WTC11 (cell line): ENCODE measurements around the gene PTPRN2. TPM values are rescaled to one million over a fixed set of nuclear protein-coding genes. Genes with fewer than 3 reads are reported as not detected.

ENCODE experiments used
- ATAC-seq: fragments of 200-7000 bp; cut with Tn5 transposase; 2 replicates; pipeline ENCODE4 v1.10.0; 2021; ENCODE audit warnings: mild to moderate bottlenecking, moderate library complexity
- CTCF ChIA-PET: fragments of 300-600 bp; sonication (Branson Sonifier 250); formaldehyde crosslinking; loops from one replicate; lab custom pipeline; 2021; ENCODE audit warnings: antibody characterized with exemption; lab: Charles Lee
- POLR2A ChIA-PET: fragments of 350-600 bp; sonication (Branson Sonifier 250); formaldehyde crosslinking; loops from one replicate; lab custom pipeline; 2021; ENCODE audit warnings: antibody characterized with exemption; lab: Charles Lee
- DNase-seq: peaks from one replicate; pipeline ENCODE4 v3.0.0; 2021; ENCODE audit warnings: low spot score
- H3K27ac Mint-ChIP-seq: 2 replicates; pipeline ENCODE4 v1.8.0; 2021; ENCODE audit warnings: mixed read lengths
- H3K27me3 Mint-ChIP-seq: 2 replicates; pipeline ENCODE4 v1.8.0; 2021; ENCODE audit warnings: low read depth, mild to moderate bottlenecking, moderate library complexity, mixed read lengths
- H3K36me3 Mint-ChIP-seq: 2 replicates; pipeline ENCODE4 v1.8.0; 2021; ENCODE audit warnings: mixed read lengths
- H3K4me1 Mint-ChIP-seq: 2 replicates; pipeline ENCODE4 v1.8.0; 2022; ENCODE audit warnings: mixed read lengths
- H3K4me3 Mint-ChIP-seq: 2 replicates; pipeline ENCODE4 v1.8.0; 2021; ENCODE audit warnings: mild to moderate bottlenecking, moderate library complexity, mixed read lengths
- H3K9me3 Mint-ChIP-seq: 2 replicates; pipeline ENCODE4 v1.8.0; 2021; ENCODE audit warnings: mixed read lengths
- AR ChIP-seq: fragments of 250-450 bp; sonication (Bioruptor Pico); IDR thresholded peaks from 2 replicates; pipeline ENCODE4 v1.9.0; 2021; ENCODE audit warnings: mild to moderate bottlenecking
- ARID4B ChIP-seq: sonication (generic); formaldehyde crosslinking; IDR thresholded peaks from 2 replicates; pipeline ENCODE4 v1.8.0; 2023; ENCODE audit warnings: missing genetic modification reagents, mild to moderate bottlenecking, borderline replicate concordance
- FOXK1 ChIP-seq: sonication (generic); formaldehyde crosslinking; IDR thresholded peaks from 2 replicates; pipeline ENCODE4 v1.8.0; 2022; ENCODE audit warnings: mild to moderate bottlenecking, moderate library complexity, missing genetic modification reagents
- FOXP1 ChIP-seq: sonication (generic); formaldehyde crosslinking; IDR thresholded peaks from 2 replicates; pipeline ENCODE4 v1.8.0; 2022; ENCODE audit warnings: missing genetic modification reagents, mild to moderate bottlenecking, moderate library complexity, borderline replicate concordance
- JAZF1 ChIP-seq: fragments of 250-450 bp; sonication (Bioruptor Pico); IDR thresholded peaks from 2 replicates; pipeline ENCODE4 v1.9.0; 2021; ENCODE audit warnings: moderate library complexity, mild to moderate bottlenecking, inconsistent platforms
- STAT6 ChIP-seq: sonication (generic); formaldehyde crosslinking; conservative IDR thresholded peaks from 2 replicates; pipeline ENCODE4 v1.8.1; 2023; ENCODE audit warnings: mild to moderate bottlenecking, low read depth, missing genetic modification reagents, moderate library complexity
- ZNF425 ChIP-seq: fragments of 250-450 bp; sonication (Bioruptor Pico); conservative IDR thresholded peaks from 2 replicates; pipeline ENCODE4 v1.9.0; 2021; ENCODE audit warnings: mild to moderate bottlenecking
- ZNF532 ChIP-seq: fragments of 250-450 bp; sonication (Bioruptor Pico); IDR thresholded peaks from 2 replicates; pipeline ENCODE4 v1.9.0; 2021; ENCODE audit warnings: mild to moderate bottlenecking, borderline replicate concordance
- total RNA-seq: library from RNA; stranded (reverse); gene quantifications from 3 replicates; pipeline ENCODE4 v1.2.3, GENCODE V29; 2021

PTPRN2 gene
- total RNA-seq, 1 experiment from 2014 or later, result 4.7 TPM

GRCh38 chr7:157722137-157723060, 865.2 kb downstream of the PTPRN2 start (continued):
- TF ChIP-seq JAZF1 (CRISPR knock-in tag) (no peak), ARID4B (no peak), AR (no peak), ZNF425 (no peak), ZNF532 (CRISPR knock-in tag) (no peak)
- TF ChIP-seq, all 79 proteins: peak for 0

GRCh38 chr7:157721468-157722136, 866.0 kb downstream of the PTPRN2 start:
- Mint-ChIP-seq H3K36me3 (peaks cover 19% of the 10 kb centered on the region), H3K4me1 (no peaks in the 10 kb centered on the region), H3K27me3 (peaks cover 8% of the 10 kb centered on the region; the same call in 1 of the 2 replicates), H3K4me3 (no peak overlapping the region), H3K9me3 (peaks cover 22% of the 10 kb centered on the region), H3K27ac (no peak overlapping the region)
- ATAC-seq, result no peak
- DNase-seq, result no peak
- no peak for TF ChIP-seq FOXK1
- no peak for TF ChIP-seq FOXP1
- TF ChIP-seq STAT6, result no peak
- TF ChIP-seq JAZF1 (CRISPR knock-in tag), result no peak
- ChIA-PET CTCF (no interaction called here), POLR2A (interaction anchor here (0.6 kb wide), 1 partner anchor 70 kb away, joined by 4 read pairs; no protein-coding TSS in a partner anchor)
